HG02981 (cell line): Measurements from ENCODE around the gene NTN5.
A peak's percentile ranks its signal among the peaks of the same experiment; 100 is the strongest.
"Not testable (repeated sequence)": the region's sequence is repeated elsewhere in the genome, so short reads cannot be mapped to it uniquely, and the experiment has no call there.

Source experiments
- ATAC-seq: cut with Tn5 transposase; IDR thresholded peaks from one replicate; pipeline ENCODE4 v1.9.1; 2021; ENCODE audit warnings: mild to moderate bottlenecking, moderate library complexity; ENCODE audit not compliant: unreplicated experiment

The NTN5 gene

DNA sequence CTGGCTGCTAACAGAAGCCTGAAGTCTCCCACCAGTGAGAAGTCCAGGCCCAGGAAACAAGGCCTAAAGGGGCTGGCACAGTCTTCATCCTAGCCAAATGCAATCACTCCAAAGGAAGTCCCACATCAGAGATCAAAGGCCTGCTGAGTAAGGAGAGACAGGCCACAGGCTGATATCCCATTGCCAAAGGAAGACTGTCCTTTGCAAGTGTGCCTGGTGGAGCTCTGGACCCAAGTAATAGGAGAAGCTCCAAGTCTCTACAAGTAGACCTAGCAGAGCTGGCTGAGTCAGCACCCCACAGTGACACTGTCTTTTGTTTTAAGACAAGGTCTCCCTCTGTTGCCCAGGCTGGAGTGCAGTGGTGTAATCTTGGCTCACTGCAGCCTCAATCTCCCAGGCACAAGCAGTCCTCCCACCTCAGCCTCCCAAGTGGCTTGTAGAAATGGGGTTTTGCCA is 40.1 kb downstream of the NTN5 start:
- no peak for ATAC-seq

DNA sequence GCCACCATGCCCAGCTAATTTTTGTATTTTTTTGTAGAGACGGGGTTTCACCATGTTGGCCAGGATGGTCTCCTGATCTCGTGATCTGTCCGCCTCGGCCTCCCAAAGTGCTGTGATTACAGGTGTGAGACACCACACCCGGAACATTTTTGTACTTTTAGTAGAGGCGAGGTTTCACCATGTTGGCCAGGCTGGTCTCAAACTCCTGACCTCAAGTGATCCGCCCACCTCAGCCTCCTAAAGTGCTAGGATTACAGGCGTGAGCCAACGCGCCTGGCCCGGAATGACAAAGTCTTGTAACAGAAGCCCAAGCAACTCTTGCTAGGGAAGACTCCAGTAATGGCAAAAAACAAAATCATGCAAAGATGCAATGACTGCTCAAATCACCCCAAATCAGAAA is 40.5 kb downstream of the NTN5 start:
- ATAC-seq: not testable (repeated sequence)

- ATAC-seq: no peak
Measured at GRCh38 chr19:48631225-48631624, 41.6 kb downstream of the NTN5 start.

DNA sequence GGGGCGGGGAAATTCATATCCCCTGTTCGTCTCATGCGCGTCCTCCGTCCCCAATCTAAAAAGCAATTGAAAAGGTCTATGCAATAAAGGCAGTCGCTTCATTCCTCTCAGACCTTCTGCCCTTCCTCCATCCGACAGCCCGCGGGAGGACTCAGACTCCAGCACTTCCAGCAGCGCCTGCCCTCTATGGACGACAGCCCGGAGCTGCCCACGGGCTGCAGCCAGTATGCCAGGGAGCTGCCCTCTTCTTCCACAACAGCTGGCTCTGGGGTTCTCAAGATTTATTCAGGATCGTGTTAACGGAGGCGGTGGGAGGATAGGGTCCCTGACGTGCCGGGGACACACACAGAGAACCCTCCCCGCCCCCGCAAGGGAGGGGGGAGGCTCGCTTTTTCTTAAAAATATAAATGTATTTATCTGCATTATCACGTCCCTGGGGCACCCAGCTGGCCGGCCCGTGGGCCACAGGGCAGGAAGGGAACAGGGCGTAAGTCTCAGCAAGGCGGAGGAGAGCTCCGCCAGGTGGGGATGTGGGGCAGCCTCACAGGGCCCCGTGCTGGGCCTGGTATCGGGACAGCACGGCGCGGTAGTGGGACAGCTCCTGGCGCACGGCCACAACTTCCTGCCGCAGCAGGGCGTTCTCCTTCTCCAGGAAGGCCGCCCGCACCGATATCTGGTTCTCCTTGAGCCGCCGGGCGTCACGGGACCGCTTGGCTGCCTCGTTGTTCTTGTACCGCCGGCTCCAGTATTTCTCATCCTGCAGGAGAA is 42.3 kb downstream of the NTN5 start:
- no peak for ATAC-seq

GRCh38 chr19:48629599-48630295 is 43.1 kb downstream of the NTN5 start:
- no peak for ATAC-seq

- no peak for ATAC-seq
Measured at GRCh38 chr19:48629297-48629598, 43.6 kb downstream of the NTN5 start.

DNA sequence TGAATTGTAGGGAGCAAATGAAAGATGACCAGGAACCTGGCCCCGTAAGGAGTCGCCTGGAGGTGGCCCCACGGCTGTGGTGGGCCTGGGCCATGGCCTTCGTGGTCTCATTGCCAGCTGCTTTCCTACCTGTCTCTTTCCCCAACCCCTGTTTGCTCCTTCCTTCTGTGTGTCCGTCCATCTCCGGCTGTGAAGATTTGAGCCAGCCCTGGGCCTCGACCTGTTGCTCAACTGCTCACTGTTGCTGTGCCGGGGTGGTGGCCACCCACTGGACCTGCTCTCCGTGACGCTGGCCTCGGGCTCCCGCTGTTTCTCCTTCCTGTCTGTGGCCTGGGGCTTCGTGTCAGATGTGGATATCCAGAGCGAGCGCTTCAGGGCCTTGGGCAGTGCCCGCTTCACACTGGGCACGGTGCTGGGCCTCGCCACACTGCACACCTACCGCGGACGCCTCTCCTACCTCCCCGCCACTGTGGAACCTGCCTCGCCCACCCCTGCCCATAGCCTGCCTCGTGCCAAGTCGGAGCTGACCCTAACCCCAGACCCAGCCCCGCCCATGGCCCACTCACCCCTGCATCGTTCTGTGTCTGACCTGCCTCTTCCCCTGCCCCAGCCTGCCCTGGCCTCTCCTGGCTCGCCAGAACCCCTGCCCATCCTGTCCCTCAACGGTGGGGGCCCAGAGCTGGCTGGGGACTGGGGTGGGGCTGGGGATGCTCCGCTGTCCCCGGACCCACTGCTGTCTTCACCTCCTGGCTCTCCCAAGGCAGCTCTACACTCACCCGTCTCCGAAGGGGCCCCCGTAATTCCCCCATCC is 44.1 kb downstream of the NTN5 start:
- ATAC-seq: no peak

DNA sequence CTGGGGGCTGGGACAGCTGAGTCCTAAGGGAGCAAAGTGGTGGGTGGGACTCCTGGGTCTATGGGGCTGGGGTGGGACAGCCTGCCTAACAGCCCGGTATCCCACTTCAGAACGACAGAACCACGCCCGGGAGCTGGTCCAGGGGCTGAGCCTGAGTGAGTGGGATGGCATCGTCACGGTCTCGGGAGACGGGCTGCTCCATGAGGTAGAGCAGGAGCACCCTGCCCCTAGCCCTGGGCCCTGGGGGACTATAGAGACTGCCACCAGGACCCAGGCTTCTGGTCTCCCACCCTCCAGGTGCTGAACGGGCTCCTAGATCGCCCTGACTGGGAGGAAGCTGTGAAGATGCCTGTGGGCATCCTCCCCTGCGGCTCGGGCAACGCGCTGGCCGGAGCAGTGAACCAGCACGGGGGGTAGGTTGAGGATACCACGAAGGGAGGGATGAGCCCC is 44.9 kb downstream of the NTN5 start:
- no peak for ATAC-seq

- no peak for ATAC-seq
Measured at GRCh38 chr19:48627201-48627864, 45.5 kb downstream of the NTN5 start.

DNA sequence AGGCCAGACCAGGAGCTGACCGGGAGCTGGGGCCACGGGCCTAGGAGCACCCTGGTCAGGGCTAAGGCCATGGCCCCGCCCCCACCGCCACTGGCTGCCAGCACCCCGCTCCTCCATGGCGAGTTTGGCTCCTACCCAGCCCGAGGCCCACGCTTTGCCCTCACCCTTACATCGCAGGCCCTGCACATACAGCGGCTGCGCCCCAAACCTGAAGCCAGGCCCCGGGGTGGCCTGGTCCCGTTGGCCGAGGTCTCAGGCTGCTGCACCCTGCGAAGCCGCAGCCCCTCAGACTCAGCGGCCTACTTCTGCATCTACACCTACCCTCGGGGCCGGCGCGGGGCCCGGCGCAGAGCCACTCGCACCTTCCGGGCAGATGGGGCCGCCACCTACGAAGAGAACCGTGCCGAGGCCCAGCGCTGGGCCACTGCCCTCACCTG is 46.9 kb downstream of the NTN5 start:
- no peak for ATAC-seq

DNA sequence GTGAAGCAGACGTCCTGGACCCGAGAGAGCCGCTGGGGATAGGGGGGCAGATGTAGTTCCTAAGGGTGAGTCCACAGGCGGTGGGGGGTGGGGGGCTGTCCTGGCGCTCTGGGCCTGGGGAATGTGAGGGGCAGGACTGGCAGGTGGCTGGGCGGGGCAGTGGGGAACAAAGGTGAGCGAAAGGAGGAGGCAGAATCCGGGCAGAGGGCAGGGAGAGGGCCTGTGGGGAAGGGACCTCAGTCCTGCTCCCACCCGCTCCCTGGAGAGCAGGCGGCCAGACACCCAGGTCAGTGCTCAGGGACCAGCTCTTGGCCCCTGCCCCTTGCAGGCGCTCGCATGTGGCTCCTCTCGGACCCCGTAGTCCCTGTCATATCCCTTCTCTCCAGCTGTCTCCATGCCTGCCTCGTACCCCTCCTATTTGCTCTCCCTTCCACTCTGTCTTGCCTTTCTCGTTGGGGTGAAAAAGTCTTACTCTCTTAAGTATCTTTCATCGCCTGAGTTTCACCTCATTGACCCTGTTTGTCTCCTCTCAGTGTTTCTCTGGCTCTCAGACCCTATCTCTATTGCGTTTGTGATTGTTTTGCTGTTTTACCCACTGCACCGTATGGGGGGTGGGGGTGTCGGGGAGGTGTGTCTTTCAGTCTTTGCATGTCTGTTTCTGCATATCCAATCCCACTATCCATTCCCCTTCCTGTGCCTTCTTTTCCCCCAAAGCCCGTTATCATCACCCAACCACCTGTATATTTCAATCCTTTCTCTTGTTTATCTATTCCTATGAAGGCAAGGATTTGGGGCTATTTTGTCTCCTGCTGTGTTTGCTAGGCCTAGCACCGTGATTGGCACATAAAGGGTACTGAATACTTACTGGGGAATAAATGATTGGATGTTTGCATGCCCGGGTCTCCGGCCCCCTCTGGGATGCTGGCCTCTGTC is 47.8 kb downstream of the NTN5 start:
- no peak for ATAC-seq

DNA sequence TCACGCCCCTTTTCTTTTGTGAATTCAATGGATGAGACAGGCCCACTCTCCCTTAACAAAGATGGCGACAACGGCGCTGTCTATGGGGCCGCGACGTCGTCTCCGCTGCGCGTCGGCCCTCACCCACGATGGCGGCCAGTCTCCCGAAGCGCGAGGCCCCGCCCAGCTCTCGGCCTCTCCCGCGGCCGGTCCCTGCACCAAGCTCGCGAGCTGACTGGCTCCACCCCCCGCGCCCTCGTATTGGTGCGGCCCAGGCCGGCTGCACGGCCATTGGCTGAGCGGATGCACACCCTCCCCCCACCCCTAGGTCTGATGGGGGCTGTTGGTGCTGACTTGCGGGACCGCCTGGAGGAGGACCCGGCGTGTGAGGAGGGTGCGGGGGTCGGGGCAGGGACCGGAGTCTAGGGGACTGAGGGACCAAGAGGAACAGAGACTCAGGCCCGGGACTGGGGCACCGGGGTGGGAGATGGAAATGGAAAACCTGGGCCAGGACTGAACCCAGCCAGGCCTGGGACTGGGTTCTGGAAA is 48.7 kb downstream of the NTN5 start:
- peak; percentile 65 for ATAC-seq

DNA sequence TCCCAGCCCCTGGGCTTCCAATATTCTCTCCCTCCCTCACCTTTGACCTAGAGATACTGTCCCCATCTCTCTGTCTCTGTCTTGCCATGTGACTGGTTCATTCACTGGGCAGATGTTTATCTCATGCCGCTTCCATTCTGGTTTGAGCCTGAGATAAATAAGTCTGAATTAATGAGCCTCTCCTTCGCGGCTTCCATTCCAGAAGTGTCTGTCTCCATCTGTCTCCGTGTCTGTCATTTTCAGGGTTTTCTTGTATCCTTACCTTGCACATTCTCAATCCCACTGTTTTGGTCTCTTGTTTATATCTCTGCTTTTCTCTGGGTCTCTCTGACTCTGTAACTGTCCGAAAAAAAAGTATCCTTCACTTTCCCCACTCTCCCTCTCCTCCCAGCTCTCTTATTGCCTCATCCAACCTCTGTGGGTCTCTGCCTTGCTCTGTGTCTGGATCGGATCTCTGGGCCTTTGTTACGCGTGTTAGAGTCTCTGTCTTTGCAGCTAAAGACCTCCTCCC is 49.2 kb downstream of the NTN5 start:
- no peak for ATAC-seq

DNA sequence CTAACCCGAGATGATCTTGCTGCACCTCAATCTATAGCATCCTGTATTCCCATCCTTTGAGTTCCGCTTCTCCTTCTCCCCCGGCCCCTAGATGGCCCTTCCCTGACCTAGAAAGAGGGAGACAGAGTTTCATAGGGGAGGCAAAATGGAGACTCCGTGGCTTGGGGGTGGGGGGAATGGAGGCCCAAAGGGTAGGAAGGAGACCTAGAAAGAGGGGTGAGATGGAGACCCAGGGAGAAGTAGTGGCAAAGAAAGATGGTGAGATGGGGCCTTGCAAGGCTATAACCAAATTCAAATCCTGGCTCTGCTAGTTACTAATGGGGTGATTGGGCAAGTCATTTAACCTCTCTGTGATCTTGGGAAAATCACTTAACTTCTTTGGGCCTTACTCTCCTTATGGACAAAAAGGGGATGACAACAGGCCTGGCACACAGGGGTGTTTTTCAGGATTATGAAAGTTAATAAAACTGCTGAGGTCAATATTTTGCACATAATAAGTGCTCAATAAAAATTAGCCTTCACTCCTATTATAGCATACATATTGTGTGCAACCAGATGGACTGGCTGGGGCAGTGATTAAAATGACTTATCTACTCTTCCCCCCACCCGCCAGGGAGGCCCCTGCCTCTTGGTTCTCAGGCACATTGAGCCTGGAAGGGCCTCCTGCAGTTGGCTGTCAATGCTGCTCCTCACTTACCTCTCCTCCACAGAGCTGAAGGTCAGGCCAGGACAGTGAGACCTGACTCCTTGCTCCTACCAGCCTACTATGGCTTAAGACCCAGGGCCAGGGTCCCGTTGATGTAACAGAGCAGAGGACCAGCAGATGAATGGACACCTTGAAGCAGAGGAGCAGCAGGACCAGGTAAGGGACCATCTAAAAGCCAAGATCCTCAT is 52.9 kb downstream of the NTN5 start:
- ATAC-seq: no peak

- peak; percentile 85 for ATAC-seq
Measured at GRCh38 chr19:48618916-48619691, 53.7 kb downstream of the NTN5 start, which contains the start of the genes RPL18 and SPHK2. Gene RPL18, minus strand, starts transcription at chr19:48619178. Its CDS starts 35 bp downstream, at chr19:48619143. Gene SPHK2, plus strand, starts transcription at chr19:48619506. Its CDS starts 1,009 bp downstream, at chr19:48620515.

GRCh38 chr19:48618278-48618915 is 54.4 kb downstream of the NTN5 start:
- no peak for ATAC-seq
